Upper lobe of left lung (tissue), 6 donors: ENCODE measurements around the gene POLDIP3. TPM values are rescaled to one million over a fixed set of nuclear protein-coding genes. Genes with fewer than 3 reads are reported as not detected.
"Not testable (repeated sequence)": the region's sequence is repeated elsewhere in the genome, so short reads cannot be mapped to it uniquely, and the experiment has no call there.

ENCODE experiments used
- ATAC-seq, 2 donors: fragments of 200-7000 bp; cut with Tn5 transposase; one replicate each; pipeline ENCODE4 v1.9.1; 2022; ENCODE audit warnings: mild to moderate bottlenecking in 2 of 2, moderate library complexity in 2 of 2; ENCODE audit not compliant: low FRiP score in 2 of 2
- DNase-seq, 2 donors: peaks; one replicate each; pipeline ENCODE4 v3.0.0-alpha.2; 2019 to 2020
- H3K27ac ChIP-seq, 4 donors: fragments of 200-600 bp; sonication (generic); one replicate each; pipeline ENCODE4 v1.5.1; 2016 to 2019
- H3K27me3 ChIP-seq, 4 donors: fragments of 200-600 bp; sonication (generic); one replicate each; pipeline ENCODE4 v1.5.1; 2017 to 2019
- H3K36me3 ChIP-seq, 4 donors: fragments of 200-600 bp; sonication (generic); one replicate each; pipeline ENCODE4 v1.5.1; 2016 to 2019
- H3K4me1 ChIP-seq, 4 donors: fragments of 200-600 bp; sonication (generic); one replicate each; pipeline ENCODE4 v1.5.1; 2018 to 2019
- H3K4me3 ChIP-seq, 4 donors: fragments of 200-600 bp; sonication (generic); one replicate each; pipeline ENCODE4 v1.5.1; 2017 to 2019; ENCODE audit warnings: mild to moderate bottlenecking in 2 of 4, moderate library complexity in 1 of 4
- H3K9me3 ChIP-seq, 4 donors: fragments of 200-600 bp; sonication (generic); one replicate each; pipeline ENCODE4 v1.5.1; 2018 to 2019
- EP300 ChIP-seq, 4 donors: sonication (generic); formaldehyde crosslinking; IDR thresholded peaks; one replicate each; pipeline ENCODE4 v1.5.1; 2017; ENCODE audit warnings: antibody characterized with exemption in 4 of 4, control low read depth in 2 of 4
- POLR2A ChIP-seq, 4 donors: fragments of 450-650 bp; IDR thresholded peaks; one replicate each; pipeline ENCODE4 v1.5.1; 2016 to 2017; ENCODE audit warnings: antibody characterized with exemption in 4 of 4, mild to moderate bottlenecking in 2 of 4
- POLR2AphosphoS5 ChIP-seq, 2 donors: sonication (generic); formaldehyde crosslinking; IDR thresholded peaks; one replicate each; pipeline ENCODE4 v1.5.1; 2017; ENCODE audit warnings: antibody characterized with exemption in 2 of 2
- WGBS, 2 donors: methylation state at CpG; one replicate each; pipeline ENCODE4 v1.1.5; 2017 to 2018; 5-methylcytosine and 5-hydroxymethylcytosine counted together
- total RNA-seq, 6 donors: library from RNA; depleted of rRNA in 4 of 6; stranded (reverse); fragments of >200 nt in 4 of 6; gene quantifications; one replicate each; pipeline versions ENCODE4 v1.1.0 to v1.2.1, GENCODE V29; 2016 to 2021
- TF ChIP-seq, protein P1 (sequence below), 6 experiments: fragments of 450-650 bp in 4 of 6; fragments of 200-600 bp in 2 of 6; sonication (generic) in 2 of 6; IDR thresholded peaks; one replicate each; pipeline ENCODE4 v1.5.1; 2016 to 2019; ENCODE audit warnings: antibody characterized with exemption in 6 of 6
- donor health status: DM: no; HTN: no; CAD: no; lungs with moderate emphysema.
- donor health status: DM: no; HTN: yes; CAD: no; lungs with severe emphysema.

The POLDIP3 gene
- total RNA-seq, 6 donors from 2014 or later = 38.0 to 74.5 (median 55.6) TPM

DNA sequence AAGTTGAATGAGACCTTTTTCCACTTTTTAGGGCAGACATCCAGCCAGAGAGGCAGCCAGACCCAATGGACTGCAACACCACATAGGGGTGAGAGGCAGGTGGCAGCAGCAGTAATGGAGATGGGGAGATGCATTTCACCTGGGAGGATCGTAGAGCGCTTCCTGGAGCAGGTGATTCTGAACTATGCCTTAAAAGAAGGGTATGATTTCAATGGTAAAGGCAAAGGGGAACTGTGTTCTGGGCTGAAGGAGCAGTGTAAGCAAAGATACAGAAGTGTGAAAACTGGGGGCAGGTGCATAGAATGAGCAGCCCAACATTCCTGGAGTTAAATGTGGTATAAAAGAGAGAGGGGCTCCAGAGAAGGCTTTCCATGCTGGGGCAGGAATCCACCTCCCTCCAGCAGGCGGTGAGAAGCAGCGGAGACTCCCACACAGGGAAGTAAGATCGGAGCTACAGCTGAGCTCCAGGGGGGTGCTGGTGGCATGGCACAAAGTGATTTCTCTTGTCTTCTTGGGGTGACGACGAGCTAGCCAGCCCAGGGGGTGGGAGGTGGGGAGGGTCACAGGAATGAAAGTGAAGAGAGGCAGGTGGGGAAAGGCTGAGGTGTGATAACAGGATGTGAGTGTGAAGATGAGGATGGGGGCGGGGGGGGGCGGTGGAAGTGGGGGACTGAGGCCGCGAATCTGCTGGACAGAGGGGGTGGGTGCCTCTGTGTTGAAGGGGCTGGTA, 65.2 kb downstream of the POLDIP3 start:
- TF ChIP-seq POLR2AphosphoS5 (IDR thresholded peaks at IDR 0.05) = no peak
- TF ChIP-seq EP300 (IDR thresholded peaks at IDR 0.05) = no peak
- TF ChIP-seq, protein P1, sequence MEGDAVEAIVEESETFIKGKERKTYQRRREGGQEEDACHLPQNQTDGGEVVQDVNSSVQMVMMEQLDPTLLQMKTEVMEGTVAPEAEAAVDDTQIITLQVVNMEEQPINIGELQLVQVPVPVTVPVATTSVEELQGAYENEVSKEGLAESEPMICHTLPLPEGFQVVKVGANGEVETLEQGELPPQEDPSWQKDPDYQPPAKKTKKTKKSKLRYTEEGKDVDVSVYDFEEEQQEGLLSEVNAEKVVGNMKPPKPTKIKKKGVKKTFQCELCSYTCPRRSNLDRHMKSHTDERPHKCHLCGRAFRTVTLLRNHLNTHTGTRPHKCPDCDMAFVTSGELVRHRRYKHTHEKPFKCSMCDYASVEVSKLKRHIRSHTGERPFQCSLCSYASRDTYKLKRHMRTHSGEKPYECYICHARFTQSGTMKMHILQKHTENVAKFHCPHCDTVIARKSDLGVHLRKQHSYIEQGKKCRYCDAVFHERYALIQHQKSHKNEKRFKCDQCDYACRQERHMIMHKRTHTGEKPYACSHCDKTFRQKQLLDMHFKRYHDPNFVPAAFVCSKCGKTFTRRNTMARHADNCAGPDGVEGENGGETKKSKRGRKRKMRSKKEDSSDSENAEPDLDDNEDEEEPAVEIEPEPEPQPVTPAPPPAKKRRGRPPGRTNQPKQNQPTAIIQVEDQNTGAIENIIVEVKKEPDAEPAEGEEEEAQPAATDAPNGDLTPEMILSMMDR (IDR thresholded peaks at IDR 0.05) = no peak
- TF ChIP-seq POLR2A (IDR thresholded peaks at IDR 0.05) = no peak
- no peak overlapping the region for H3K4me3 ChIP-seq
- DNase-seq (no peak), ATAC-seq (no peak)
- peaks cover 8 to 15% (median 12%) of the 10 kb centered on the region in 4 donors for H3K4me1 ChIP-seq
- no peak overlapping the region for H3K27ac ChIP-seq
- 67 to 73% methylated on average over 11 of the region's 11 CpGs for WGBS, 2 donors
- H3K36me3 ChIP-seq = no peaks in the 10 kb centered on the region
- no peaks in the 10 kb centered on the region for H3K9me3 ChIP-seq
- H3K27me3 ChIP-seq = peaks cover 0 to 2% (median 0%) of the 10 kb centered on the region in 4 donors

DNA sequence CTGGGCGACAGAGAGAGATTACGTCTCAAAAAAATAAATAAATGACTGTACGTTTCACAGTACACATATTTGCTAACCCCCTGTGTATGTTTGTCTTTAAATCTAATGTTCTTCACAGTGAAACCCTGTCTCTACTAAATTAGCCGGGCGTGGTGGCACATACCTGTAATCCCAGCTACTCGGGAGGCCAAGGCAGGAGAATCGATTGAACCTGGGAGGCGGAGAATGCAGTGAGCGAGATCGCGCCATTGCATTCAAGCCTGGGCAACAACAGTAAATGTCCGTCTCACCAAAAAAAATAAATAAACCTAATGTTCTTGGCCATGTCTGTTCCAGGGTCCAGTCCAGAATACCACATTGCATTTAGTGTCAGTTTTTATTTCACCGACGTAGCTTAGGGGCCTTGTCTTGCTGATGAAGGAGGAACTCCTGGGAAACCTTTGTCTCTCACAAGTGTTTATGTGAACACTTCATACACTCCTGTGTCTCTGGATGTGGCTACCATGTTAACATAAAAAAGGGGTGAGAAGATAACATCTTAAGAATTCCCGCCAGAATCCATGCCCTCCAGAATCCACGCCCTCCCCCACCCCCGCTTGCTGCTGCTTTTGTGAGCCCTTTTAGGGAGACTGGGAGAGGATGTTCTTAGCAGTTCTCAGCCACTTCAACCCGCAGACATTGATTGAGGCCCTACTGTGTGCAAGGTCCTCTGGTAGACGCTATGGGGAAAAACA, 65.9 kb downstream of the POLDIP3 start:
- H3K4me1 ChIP-seq = peaks cover 3 to 8% (median 6%) of the 10 kb centered on the region in 4 donors
- H3K27me3 ChIP-seq = no peaks in the 10 kb centered on the region
- TF ChIP-seq EP300 (IDR thresholded peaks at IDR 0.05) (no peak), POLR2AphosphoS5 (IDR thresholded peaks at IDR 0.05) (no peak), POLR2A (IDR thresholded peaks at IDR 0.05) (no peak)
- TF ChIP-seq, protein P1 (IDR thresholded peaks at IDR 0.05) = no peak
- no peak overlapping the region for H3K4me3 ChIP-seq
- no peak for ATAC-seq
- no peaks in the 10 kb centered on the region for H3K9me3 ChIP-seq
- no peak for DNase-seq
- no peaks in the 10 kb centered on the region for H3K36me3 ChIP-seq
- 79 to 81% methylated on average over 19 of the region's 19 CpGs for WGBS, 2 donors
- H3K27ac ChIP-seq = no peak overlapping the region

DNA sequence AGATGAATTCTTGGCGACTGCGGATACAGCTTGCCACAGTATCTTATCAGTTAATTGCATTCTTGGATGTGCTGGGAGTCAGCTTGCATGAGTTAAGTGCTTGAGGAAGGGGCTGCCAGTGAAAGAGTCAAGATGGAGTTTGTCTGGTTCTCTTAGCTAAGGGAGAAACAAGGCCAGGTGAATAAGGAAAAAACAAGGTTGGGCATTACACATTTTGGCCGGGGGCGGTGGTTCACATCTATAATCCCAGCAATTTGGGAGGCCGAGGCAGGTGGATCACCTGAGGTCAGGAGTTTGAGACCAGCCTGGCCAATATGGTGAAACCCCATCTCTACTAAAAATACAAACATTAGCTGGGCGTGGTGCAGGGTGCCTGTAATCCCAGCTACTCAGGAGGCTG, 66.6 kb downstream of the POLDIP3 start:
- H3K27me3 ChIP-seq, ATAC-seq, H3K9me3 ChIP-seq, H3K4me1 ChIP-seq, H3K36me3 ChIP-seq, H3K4me3 ChIP-seq, H3K27ac ChIP-seq, DNase-seq: not testable (repeated sequence)
- 51 to 66% methylated on average over 5 to 6 of the region's 6 CpGs for WGBS, 2 donors

DNA sequence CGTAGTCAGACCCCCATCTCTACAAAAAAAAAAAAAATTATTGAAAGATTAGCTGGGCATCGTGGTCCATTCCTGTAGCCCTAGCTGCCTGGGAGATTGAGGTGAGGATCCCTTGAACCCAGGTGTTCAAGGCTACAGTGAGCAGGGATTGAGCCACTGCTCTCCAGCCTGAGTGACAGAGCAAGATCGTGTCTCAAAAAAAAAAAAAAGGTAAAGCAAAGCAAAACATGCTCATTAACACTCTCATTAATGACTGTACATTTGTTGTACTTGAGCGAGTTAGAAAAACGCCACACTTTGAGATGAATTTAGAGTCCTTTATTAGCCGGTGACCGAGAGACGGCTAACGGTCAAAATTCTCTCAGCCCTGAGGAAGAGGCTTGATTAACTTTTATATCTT, 67.1 kb downstream of the POLDIP3 start:
- Histone ChIP-seq H3K9me3 (no peaks in the 10 kb centered on the region), H3K4me1 (no peaks in the 10 kb centered on the region), H3K27ac (no peak overlapping the region), H3K27me3 (no peaks in the 10 kb centered on the region), H3K36me3 (no peaks in the 10 kb centered on the region), H3K4me3 (no peak overlapping the region)
- DNase-seq = no peak
- WGBS, 2 donors = 74 to 79% methylated on average over 9 of the region's 9 CpGs
- ATAC-seq = no peak
- no peak for TF ChIP-seq POLR2A (IDR thresholded peaks at IDR 0.05)
- no peak for TF ChIP-seq POLR2AphosphoS5 (IDR thresholded peaks at IDR 0.05)
- TF ChIP-seq, protein P1 (IDR thresholded peaks at IDR 0.05) = no peak
- TF ChIP-seq EP300 (IDR thresholded peaks at IDR 0.05) = no peak

DNA sequence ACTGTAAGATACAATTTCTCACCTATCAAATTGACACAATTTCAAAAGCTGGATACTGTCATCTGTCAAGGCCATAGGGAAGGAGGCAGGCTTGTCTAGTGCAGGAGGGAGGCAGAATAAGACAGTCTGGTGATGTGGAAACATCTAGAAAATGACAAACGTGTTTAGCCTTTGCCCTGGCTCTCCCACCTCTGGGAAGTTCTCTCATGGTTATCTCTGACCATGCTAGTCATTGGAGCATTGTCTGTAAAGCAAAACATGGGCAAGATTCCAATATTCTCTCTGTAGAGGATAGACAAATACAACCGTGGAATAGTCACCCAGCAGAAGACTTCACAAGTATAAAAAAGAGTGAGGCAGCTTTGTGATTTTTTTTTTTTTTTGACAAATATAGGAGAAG, 70.0 kb downstream of the POLDIP3 start:
- DNase-seq = no peak
- Histone ChIP-seq H3K27ac (no peak overlapping the region), H3K9me3 (no peaks in the 10 kb centered on the region), H3K4me3 (no peak overlapping the region), H3K27me3 (no peaks in the 10 kb centered on the region), H3K4me1 (peaks cover 0 to 2% (median 0%) of the 10 kb centered on the region in 4 donors), H3K36me3 (no peaks in the 10 kb centered on the region)
- TF ChIP-seq POLR2AphosphoS5 (IDR thresholded peaks at IDR 0.05) = no peak
- TF ChIP-seq EP300 (IDR thresholded peaks at IDR 0.05) = no peak
- TF ChIP-seq, protein P1 (IDR thresholded peaks at IDR 0.05) = no peak
- TF ChIP-seq POLR2A (IDR thresholded peaks at IDR 0.05) = no peak
- 14 to 20% methylated on average over 2 of the region's 2 CpGs for WGBS, 2 donors
- no peak for ATAC-seq

GRCh38 chr22:42539236-42539771, 75.4 kb downstream of the POLDIP3 start:
- H3K36me3 ChIP-seq, DNase-seq, H3K27me3 ChIP-seq, H3K4me3 ChIP-seq, H3K9me3 ChIP-seq: not testable (repeated sequence)
- ATAC-seq = peak; percentile 83 to 91
- Histone ChIP-seq H3K4me1 (peaks cover 9 to 22% (median 19%) of the 10 kb centered on the region in 4 donors), H3K27ac (peak overlapping the region; percentile 47 to 87 (median 76))
- 22 to 31% methylated on average over 8 of the region's 11 CpGs for WGBS, 2 donors

DNA sequence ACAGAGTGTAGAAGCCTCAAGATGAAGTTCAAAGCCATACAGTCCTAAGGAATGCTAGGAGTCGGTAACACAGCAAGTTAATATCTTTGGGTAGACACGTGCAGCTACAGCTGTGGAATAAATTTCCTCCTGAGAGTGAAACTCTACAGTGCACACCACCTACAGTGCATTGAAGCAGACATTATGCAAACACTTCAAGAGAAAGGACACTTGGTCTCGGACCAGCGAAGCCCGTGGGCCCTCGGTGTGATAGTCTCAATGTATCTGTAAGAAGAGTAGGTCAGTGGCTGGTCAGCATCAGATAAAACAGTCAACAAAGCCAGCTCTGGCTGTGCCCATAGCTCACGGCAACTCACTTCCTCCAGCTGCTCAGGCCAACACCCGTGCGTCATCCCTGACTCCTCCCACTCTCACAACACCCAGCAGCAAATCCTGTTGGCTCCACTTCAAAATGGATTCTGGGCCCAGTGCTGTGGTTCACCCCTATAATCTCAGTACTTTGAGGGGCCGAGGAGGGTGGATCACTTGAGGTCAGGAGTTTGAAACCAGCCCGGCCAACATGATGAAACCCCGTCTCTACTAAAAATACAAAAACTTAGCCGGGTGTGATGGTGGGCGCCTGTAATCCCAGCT, 77.4 kb downstream of the POLDIP3 start:
- not testable (repeated sequence) for DNase-seq, H3K4me3 ChIP-seq, H3K9me3 ChIP-seq, H3K36me3 ChIP-seq, H3K27me3 ChIP-seq
- peak; percentile 85 to 90 for ATAC-seq
- Histone ChIP-seq H3K4me1 (peaks cover 9 to 22% (median 19%) of the 10 kb centered on the region in 4 donors), H3K27ac (peak overlapping the region; percentile 31 to 87 (median 60))
- 54 to 58% methylated on average over 11 of the region's 14 CpGs for WGBS, 2 donors
